ENCODE data around the gene CCDC180.

- TF ChIP-seq POLR2A (IDR thresholded peaks at IDR 0.05; ENCODE audit: low read length) (no peak), GATA1 (IDR thresholded peaks at IDR 0.05; ENCODE audit: low read depth, low read length) (no peak)
Measured at GRCh38 chr9:97312556-97312955, 5.1 kb downstream of the CCDC180 start.

Data from erythroblast (primary cell).